G401.6 (cell line): ENCODE results near the gene SYMPK.

Experiments used
- FAIRE-seq: peaks from 2 replicates; lab custom pipeline; 2012; peaks lifted over from hg19 to GRCh38; lab: Jason Lieb, UNC

Gene SYMPK

GRCh38 chr19:45766296-45766868 is 96.6 kb downstream of the SYMPK start:
- FAIRE-seq, result no peak

GRCh38 chr19:45765702-45766295 is 97.1 kb downstream of the SYMPK start:
- no peak for FAIRE-seq
